ENCODE data around the gene APLN.

Gene APLN, protein sequence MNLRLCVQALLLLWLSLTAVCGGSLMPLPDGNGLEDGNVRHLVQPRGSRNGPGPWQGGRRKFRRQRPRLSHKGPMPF

GRCh38 chrX:129654652-129655546, at the start of gene APLN:
APLN (minus strand) TSS chrX:129654956; CDS start chrX:129654630, 326 bp downstream.
- peak within 1 kb of the TSS; percentile 21 for H3K4me3 ChIP-seq (ENCODE audit: low read depth, low read length)
- in situ Hi-C loops (cut with HindIII; ENCODE audit: low sequenced_read_pairs), result no loop called here
- TF ChIP-seq, protein P1, sequence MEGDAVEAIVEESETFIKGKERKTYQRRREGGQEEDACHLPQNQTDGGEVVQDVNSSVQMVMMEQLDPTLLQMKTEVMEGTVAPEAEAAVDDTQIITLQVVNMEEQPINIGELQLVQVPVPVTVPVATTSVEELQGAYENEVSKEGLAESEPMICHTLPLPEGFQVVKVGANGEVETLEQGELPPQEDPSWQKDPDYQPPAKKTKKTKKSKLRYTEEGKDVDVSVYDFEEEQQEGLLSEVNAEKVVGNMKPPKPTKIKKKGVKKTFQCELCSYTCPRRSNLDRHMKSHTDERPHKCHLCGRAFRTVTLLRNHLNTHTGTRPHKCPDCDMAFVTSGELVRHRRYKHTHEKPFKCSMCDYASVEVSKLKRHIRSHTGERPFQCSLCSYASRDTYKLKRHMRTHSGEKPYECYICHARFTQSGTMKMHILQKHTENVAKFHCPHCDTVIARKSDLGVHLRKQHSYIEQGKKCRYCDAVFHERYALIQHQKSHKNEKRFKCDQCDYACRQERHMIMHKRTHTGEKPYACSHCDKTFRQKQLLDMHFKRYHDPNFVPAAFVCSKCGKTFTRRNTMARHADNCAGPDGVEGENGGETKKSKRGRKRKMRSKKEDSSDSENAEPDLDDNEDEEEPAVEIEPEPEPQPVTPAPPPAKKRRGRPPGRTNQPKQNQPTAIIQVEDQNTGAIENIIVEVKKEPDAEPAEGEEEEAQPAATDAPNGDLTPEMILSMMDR (IDR thresholded peaks at IDR 0.05; ENCODE audit: low read depth, low read length), result no peak
- peak; percentile 43 for DNase-seq (ENCODE audit: low read depth, low spot score)

DNA sequence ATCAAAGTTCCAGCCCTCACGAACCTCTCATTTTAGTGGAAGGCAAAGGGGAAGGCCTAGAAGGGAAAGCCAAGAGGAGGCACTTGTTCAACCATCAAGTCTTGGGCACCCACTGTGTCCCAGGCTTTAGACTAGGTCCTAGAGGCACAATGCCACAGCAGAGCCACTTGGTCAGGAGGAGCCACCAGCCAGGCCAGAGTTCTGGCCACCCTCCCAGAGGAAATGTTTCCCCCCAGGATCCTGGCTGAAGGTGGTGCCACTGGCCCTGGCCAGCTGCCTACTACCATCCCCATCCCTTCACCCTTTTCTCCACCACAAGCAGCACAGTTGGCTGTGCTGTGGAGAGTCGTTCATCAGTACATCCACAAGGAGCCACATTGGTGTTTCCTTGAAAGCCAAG, 49.7 kb upstream of the APLN start:
- TF ChIP-seq, protein P1 (IDR thresholded peaks at IDR 0.05; ENCODE audit: low read depth, low read length), result no peak
- DNase-seq (ENCODE audit: low read depth, low spot score), result no peak
- in situ Hi-C loops (cut with HindIII; ENCODE audit: low sequenced_read_pairs), result no loop called here
- H3K4me3 ChIP-seq (ENCODE audit: low read depth, low read length), result no peak overlapping the region

DNA sequence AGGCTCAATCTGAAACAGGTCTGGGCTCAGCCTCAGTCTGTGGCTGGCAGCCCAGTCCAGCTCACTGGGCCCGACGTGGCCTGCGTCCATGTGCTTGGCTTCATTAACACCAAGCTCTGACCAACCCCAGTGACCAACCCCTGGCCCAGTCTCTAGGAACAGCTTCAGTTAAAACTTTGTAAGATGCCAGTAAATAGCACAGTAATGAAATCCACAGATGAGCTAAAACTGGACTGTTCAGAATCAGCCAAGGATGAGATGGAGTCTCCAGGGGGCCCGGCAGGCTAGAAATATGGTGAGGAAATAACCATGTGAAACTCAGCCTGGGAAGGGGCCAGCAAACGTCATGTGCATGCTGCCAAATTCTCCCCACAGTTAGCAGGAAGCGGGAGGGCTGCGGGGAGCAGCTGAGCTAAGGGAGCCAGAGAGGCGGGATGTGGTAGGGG, 46.9 kb upstream of the APLN start:
- TF ChIP-seq, protein P1 (IDR thresholded peaks at IDR 0.05; ENCODE audit: low read depth, low read length), result no peak
- in situ Hi-C loops (cut with HindIII; ENCODE audit: low sequenced_read_pairs), result no loop called here
- DNase-seq (ENCODE audit: low read depth, low spot score), result peak; percentile 66
- H3K4me3 ChIP-seq (ENCODE audit: low read depth, low read length), result no peak overlapping the region

DNA sequence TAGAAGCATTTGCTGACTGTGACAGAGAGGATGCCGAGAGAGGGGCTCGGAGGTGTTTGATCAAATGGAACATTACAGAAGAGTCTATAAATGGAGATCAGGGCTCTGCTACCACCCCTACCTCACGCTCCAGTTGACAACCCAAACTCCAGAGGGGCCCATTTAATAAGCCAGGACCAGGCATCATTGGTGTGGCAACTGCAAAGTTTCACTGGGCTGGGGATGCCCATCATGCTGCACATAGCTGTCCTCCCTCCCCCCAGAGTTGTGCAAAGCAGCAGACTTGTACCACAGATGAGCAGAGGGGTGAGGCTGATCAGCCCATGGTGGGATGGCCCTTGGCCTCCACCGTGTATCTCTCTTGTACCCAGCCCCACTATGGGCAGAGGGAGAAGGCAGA, 45.8 kb upstream of the APLN start:
- DNase-seq (ENCODE audit: low read depth, low spot score), result no peak
- no peak overlapping the region for H3K4me3 ChIP-seq (ENCODE audit: low read depth, low read length)
- TF ChIP-seq, protein P1 (IDR thresholded peaks at IDR 0.05; ENCODE audit: low read depth, low read length), result no peak
- in situ Hi-C loops (cut with HindIII; ENCODE audit: low sequenced_read_pairs), result no loop called here

DNA sequence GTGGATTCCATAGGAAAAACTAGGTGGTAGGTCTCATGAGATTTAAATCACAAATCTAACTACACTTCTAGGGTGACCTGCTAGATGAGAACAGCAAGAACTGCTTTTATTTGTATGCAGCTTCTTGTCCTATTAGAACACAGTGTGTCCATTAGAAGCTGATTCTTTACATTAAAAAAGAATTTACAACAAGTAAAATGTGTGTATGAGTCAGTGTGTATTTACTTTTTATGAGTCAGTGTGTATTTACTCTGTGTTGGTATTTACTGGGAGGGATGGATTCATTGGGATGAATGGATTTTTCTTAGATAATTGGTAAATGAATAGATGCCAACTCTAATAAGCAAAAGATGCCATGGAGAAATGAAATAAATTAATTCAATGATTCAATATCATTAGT, 43.4 kb upstream of the APLN start:
- no peak for DNase-seq (ENCODE audit: low read depth, low spot score)
- no peak overlapping the region for H3K4me3 ChIP-seq (ENCODE audit: low read depth, low read length)
- TF ChIP-seq, protein P1 (IDR thresholded peaks at IDR 0.05; ENCODE audit: low read depth, low read length), result no peak
- in situ Hi-C loops (cut with HindIII; ENCODE audit: low sequenced_read_pairs), result no loop called here

DNA sequence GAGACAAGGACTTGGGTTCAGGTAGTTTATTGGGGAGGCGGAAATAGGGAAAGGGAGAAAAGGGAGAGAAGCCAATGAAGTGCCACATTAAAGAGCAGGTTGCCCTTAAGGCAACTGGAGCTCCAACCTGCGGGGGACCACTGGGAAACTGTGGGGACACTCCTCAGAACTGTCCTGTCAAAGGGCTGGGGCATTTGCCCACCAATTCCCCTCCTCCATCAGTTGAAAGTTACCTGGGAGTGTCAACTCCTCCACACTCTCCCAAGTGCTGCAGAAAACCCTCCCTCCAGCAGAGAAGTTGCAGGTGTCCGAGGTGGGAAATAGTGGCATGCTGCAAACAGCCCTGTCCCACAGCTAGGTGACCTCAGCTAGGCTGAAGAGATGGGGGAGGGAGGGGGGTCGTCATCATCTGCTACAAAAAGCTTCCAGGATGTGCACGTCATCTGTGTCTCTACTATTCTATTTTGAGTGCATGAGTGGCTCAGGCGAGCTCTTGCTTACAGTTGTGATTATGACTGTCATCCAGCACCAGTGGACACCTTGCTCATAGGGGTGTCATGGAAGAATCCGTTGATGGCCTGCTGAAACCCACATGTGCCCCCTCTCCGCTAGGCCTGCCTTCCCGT, 42.6 kb upstream of the APLN start:
- in situ Hi-C loops (cut with HindIII; ENCODE audit: low sequenced_read_pairs), result no loop called here
- no peak for DNase-seq (ENCODE audit: low read depth, low spot score)
- TF ChIP-seq, protein P1 (IDR thresholded peaks at IDR 0.05; ENCODE audit: low read depth, low read length), result no peak

More for the DNA sequence above, 42.6 kb upstream of the APLN start:
- H3K4me3 ChIP-seq (ENCODE audit: low read depth, low read length), result no peak overlapping the region
